Activated T-cell treated with anti-CD3 and anti-CD28 coated beads, Interleukin-2, amount 50 U/mL, for 24 hours (primary cell): ENCODE data around the gene KCNJ15.
A peak's percentile ranks its signal among the peaks of the same experiment; 100 is the strongest.
"Not testable (repeated sequence)": the region's sequence is repeated elsewhere in the genome, so short reads cannot be mapped to it uniquely, and the experiment has no call there.

Experiments
- DNase-seq: peaks from one replicate; pipeline ENCODE4 v3.0.0-alpha.2; 2020
- H3K27ac Mint-ChIP-seq: 2 replicates; pipeline ENCODE4 v1.8.0; 2020; ENCODE audit warnings: mild to moderate bottlenecking, mixed read lengths
- H3K27me3 Mint-ChIP-seq: 2 replicates; pipeline ENCODE4 v1.8.0; 2020; ENCODE audit warnings: mixed read lengths
- H3K36me3 Mint-ChIP-seq: 2 replicates; pipeline ENCODE4 v1.8.0; 2020; ENCODE audit warnings: low read depth, mixed read lengths
- H3K4me1 Mint-ChIP-seq: 2 replicates; pipeline ENCODE4 v1.8.0; 2020; ENCODE audit warnings: low read depth, mixed read lengths
- H3K4me3 Mint-ChIP-seq: 2 replicates; pipeline ENCODE4 v1.8.0; 2020; ENCODE audit warnings: mild to moderate bottlenecking, moderate library complexity, mixed read lengths
- H3K9me3 Mint-ChIP-seq: 2 replicates; pipeline ENCODE4 v1.8.0; 2020; ENCODE audit warnings: mixed read lengths

The KCNJ15 gene

GRCh38 chr21:38236232-38236631, 20.6 kb upstream of the KCNJ15 start:
- DNase-seq = no peak
- no peaks in the 10 kb centered on the region for H3K36me3 Mint-ChIP-seq

GRCh38 chr21:38239672-38240071, 17.1 kb upstream of the KCNJ15 start:
- H3K36me3 Mint-ChIP-seq = no peaks in the 10 kb centered on the region
- DNase-seq = no peak
- H3K27me3 Mint-ChIP-seq = peaks cover 7% of the 10 kb centered on the region
- H3K4me1 Mint-ChIP-seq = peaks cover 18% of the 10 kb centered on the region
- no peak overlapping the region for H3K4me3 Mint-ChIP-seq
- H3K9me3 Mint-ChIP-seq = peaks cover 2% of the 10 kb centered on the region
- H3K27ac Mint-ChIP-seq = no peak overlapping the region

More at GRCh38 chr21:38236232-38236631, 20.6 kb upstream of the KCNJ15 start:
- Mint-ChIP-seq H3K4me1 (no peaks in the 10 kb centered on the region), H3K9me3 (peaks cover 12% of the 10 kb centered on the region), H3K4me3 (no peak overlapping the region), H3K27ac (no peak overlapping the region), H3K27me3 (peaks cover 3% of the 10 kb centered on the region)

- Mint-ChIP-seq H3K27me3 (peaks cover 7% of the 10 kb centered on the region), H3K27ac (no peak overlapping the region), H3K9me3 (peaks cover 2% of the 10 kb centered on the region), H3K36me3 (no peaks in the 10 kb centered on the region), H3K4me1 (peaks cover 22% of the 10 kb centered on the region), H3K4me3 (no peak overlapping the region)
- no peak for DNase-seq
These were observed 16.7 kb upstream of the KCNJ15 start for GRCh38 chr21:38240129-38240528.

GRCh38 chr21:38241029-38241740, 15.6 kb upstream of the KCNJ15 start:
- peaks cover 31% of the 10 kb centered on the region for H3K4me1 Mint-ChIP-seq
- no peak for DNase-seq
- peaks cover 2% of the 10 kb centered on the region for H3K9me3 Mint-ChIP-seq
- peaks cover 7% of the 10 kb centered on the region for H3K27me3 Mint-ChIP-seq
- H3K27ac Mint-ChIP-seq = no peak overlapping the region
- no peaks in the 10 kb centered on the region for H3K36me3 Mint-ChIP-seq
- no peak overlapping the region for H3K4me3 Mint-ChIP-seq

DNA sequence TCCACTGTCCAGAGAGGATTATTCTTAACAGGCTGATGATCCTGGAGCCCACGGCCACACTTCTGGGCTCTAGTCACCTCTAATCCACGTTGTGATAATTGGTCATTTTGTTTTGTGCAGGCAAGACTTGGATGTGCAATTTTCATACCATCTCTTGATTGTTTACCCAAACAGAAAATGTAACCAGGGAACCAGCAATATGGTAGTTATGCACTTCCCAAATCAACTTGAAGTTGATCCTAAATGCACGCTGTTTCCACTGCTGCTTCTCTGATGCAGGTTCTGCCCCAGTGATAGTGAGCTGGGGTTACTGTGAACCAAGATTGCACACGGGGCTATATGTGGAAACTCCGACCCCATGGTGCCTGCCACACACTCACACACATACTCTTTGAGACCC, 14.7 kb upstream of the KCNJ15 start:
- peaks cover 5% of the 10 kb centered on the region for H3K27me3 Mint-ChIP-seq
- H3K36me3 Mint-ChIP-seq = no peaks in the 10 kb centered on the region
- no peak for DNase-seq
- H3K4me3 Mint-ChIP-seq = no peak overlapping the region
- no peak overlapping the region for H3K27ac Mint-ChIP-seq
- peaks cover 2% of the 10 kb centered on the region for H3K9me3 Mint-ChIP-seq
- peaks cover 33% of the 10 kb centered on the region for H3K4me1 Mint-ChIP-seq

DNA sequence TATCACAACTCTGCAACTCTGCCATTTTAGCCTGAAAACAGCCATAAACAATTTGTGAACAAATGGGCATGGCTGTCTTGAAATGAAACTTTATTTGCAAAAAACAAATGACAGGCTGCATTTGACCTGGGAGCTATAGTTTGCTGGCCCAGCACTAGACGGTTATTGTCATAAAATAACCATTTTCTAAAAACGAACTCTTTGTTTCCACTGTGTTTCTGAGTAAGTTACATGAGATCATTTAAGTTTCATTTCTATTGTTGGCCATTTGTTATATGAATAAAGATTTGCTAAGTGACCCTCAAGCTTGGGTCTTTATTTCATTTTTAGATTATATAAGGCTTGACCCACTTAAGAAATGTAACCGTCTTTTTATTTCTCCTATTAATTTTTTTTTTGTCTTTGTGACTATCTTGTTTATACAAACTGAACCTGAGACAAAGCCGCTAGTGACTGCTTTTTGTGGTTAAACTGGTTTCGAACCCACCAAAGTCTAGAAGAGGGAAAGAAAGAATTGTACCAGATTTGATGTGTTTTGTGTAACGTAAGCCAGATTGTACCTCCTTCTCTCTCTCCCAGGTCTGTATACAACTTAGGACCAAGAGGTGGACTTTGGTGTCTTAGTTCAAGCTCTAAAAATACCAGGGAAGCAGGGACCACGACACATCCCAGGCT, 12.9 kb upstream of the KCNJ15 start:
- H3K27me3 Mint-ChIP-seq = peaks cover 9% of the 10 kb centered on the region
- H3K9me3 Mint-ChIP-seq = peaks cover 4% of the 10 kb centered on the region
- peak overlapping the region; percentile 88 for H3K27ac Mint-ChIP-seq
- H3K36me3 Mint-ChIP-seq = no peaks in the 10 kb centered on the region
- H3K4me1 Mint-ChIP-seq = peaks cover 35% of the 10 kb centered on the region
- DNase-seq = no peak
- peak overlapping the region; percentile 30 for H3K4me3 Mint-ChIP-seq

- H3K36me3 Mint-ChIP-seq = no peaks in the 10 kb centered on the region
- H3K4me3 Mint-ChIP-seq = peak overlapping the region; percentile 30
- peaks cover 9% of the 10 kb centered on the region for H3K27me3 Mint-ChIP-seq
- peak overlapping the region; percentile 88 for H3K27ac Mint-ChIP-seq
- peaks cover 40% of the 10 kb centered on the region for H3K4me1 Mint-ChIP-seq
- H3K9me3 Mint-ChIP-seq = peaks cover 4% of the 10 kb centered on the region
- DNase-seq = no peak
These were observed 12.4 kb upstream of the KCNJ15 start for GRCh38 chr21:38244407-38244787.

- peaks cover 44% of the 10 kb centered on the region for H3K4me1 Mint-ChIP-seq
- H3K4me3 Mint-ChIP-seq = peak overlapping the region; percentile 30
- H3K9me3 Mint-ChIP-seq = peaks cover 4% of the 10 kb centered on the region
- H3K36me3 Mint-ChIP-seq = no peaks in the 10 kb centered on the region
- H3K27me3 Mint-ChIP-seq = peaks cover 11% of the 10 kb centered on the region
- peak; percentile 65 for DNase-seq
- peak overlapping the region; percentile 88 for H3K27ac Mint-ChIP-seq
These were observed 11.6 kb upstream of the KCNJ15 start for GRCh38 chr21:38244885-38245869.

DNA sequence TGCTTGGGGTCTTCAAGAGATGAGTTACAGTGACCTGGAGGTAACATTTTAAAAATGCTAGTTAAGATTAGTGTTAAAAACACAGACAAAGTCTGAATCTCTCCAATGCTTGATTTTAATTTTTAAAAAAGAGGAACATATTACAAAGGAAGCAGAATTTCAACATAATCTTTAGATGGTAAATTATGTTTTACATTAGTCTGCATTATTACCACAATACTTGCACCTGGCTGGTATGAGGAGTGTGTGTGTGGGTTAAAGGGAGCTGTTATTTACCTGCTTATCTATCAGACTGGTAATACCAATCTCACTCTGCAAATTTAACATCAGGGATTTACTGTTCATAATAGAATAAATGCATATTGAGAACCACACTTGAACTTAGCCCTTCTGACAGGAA, 10.3 kb upstream of the KCNJ15 start:
- Mint-ChIP-seq H3K4me1 (peaks cover 44% of the 10 kb centered on the region), H3K36me3 (no peaks in the 10 kb centered on the region), H3K9me3 (peaks cover 4% of the 10 kb centered on the region), H3K4me3 (no peak overlapping the region), H3K27ac (no peak overlapping the region), H3K27me3 (peaks cover 14% of the 10 kb centered on the region)
- DNase-seq = no peak

DNA sequence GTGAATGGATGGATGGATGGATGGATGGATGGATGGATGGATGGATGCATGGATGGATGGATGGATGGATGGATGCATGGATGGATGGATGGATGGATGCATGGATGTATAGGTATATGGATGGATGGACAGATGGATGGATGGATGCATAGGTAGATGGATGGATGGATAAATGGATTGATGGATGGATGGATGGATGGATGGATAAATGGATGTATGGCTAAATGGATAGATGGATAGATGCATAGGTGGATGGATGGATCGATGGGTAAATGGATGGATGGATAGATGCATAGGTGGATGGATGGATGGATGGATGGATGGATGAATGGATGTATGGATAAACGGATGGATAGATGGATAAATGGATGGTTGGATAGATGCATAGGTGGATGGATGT, 9.7 kb upstream of the KCNJ15 start:
- not testable (repeated sequence) for H3K36me3 Mint-ChIP-seq, DNase-seq, H3K27ac Mint-ChIP-seq, H3K9me3 Mint-ChIP-seq, H3K4me3 Mint-ChIP-seq
- H3K27me3 Mint-ChIP-seq = peaks cover 15% of the 10 kb centered on the region
- peaks cover 44% of the 10 kb centered on the region for H3K4me1 Mint-ChIP-seq

GRCh38 chr21:38247738-38248510, 8.9 kb upstream of the KCNJ15 start:
- Mint-ChIP-seq H3K36me3 (no peaks in the 10 kb centered on the region), H3K4me3 (no peak overlapping the region), H3K9me3 (peaks cover 3% of the 10 kb centered on the region), H3K27me3 (peaks cover 18% of the 10 kb centered on the region), H3K4me1 (peaks cover 43% of the 10 kb centered on the region), H3K27ac (no peak overlapping the region)
- no peak for DNase-seq

- Mint-ChIP-seq H3K27ac (no peak overlapping the region), H3K4me1 (peaks cover 31% of the 10 kb centered on the region), H3K4me3 (no peak overlapping the region), H3K36me3 (no peaks in the 10 kb centered on the region), H3K27me3 (peaks cover 21% of the 10 kb centered on the region), H3K9me3 (peaks cover 3% of the 10 kb centered on the region)
- no peak for DNase-seq
These were observed 7.5 kb upstream of the KCNJ15 start for GRCh38 chr21:38249256-38249655.

- Mint-ChIP-seq H3K36me3 (no peaks in the 10 kb centered on the region), H3K27me3 (peaks cover 21% of the 10 kb centered on the region), H3K9me3 (peaks cover 3% of the 10 kb centered on the region), H3K4me1 (peaks cover 25% of the 10 kb centered on the region), H3K4me3 (no peak overlapping the region), H3K27ac (no peak overlapping the region)
- no peak for DNase-seq
These were observed 7.0 kb upstream of the KCNJ15 start for GRCh38 chr21:38249696-38250278.
